Mesodermal cell (in vitro differentiated cells): ENCODE data around the gene MEGF8.

ENCODE experiments used
- H3K27ac ChIP-seq: 2 replicates; pipeline ENCODE4 v1.7.0; 2013; ENCODE audit warnings: mild to moderate bottlenecking, low read depth, low read length, moderate library complexity; ENCODE audit not compliant: severe bottlenecking
- H3K36me3 ChIP-seq: 2 replicates; pipeline ENCODE4 v1.7.1; 2013; ENCODE audit warnings: mild to moderate bottlenecking, low read length, moderate library complexity; ENCODE audit not compliant: control insufficient read depth, insufficient read depth
- H3K4me1 ChIP-seq: one replicate; pipeline ENCODE4 v1.7.1; 2013; ENCODE audit warnings: mild to moderate bottlenecking, low read length; ENCODE audit not compliant: insufficient read depth, control insufficient read depth, poor library complexity, severe bottlenecking
- H3K4me3 ChIP-seq: 2 replicates; pipeline ENCODE4 v1.7.0; 2013; ENCODE audit warnings: low read length, control low read depth, mild to moderate bottlenecking; ENCODE audit not compliant: insufficient read depth, poor library complexity, severe bottlenecking; ENCODE audit errors: extremely low read depth
- H3K9me3 ChIP-seq: 2 replicates; pipeline ENCODE4 v1.7.1; 2013; ENCODE audit warnings: mild to moderate bottlenecking, low read length, moderate library complexity; ENCODE audit not compliant: control insufficient read depth
- WGBS, 2 experiments: methylation state at CpG; one replicate each; pipeline ENCODE4 v1.1.5; 2013; ENCODE audit warnings: missing lambda C conversion rate in 2 of 2; ENCODE audit not compliant: insufficient coverage in 2 of 2; 5-methylcytosine and 5-hydroxymethylcytosine counted together

Gene MEGF8

DNA sequence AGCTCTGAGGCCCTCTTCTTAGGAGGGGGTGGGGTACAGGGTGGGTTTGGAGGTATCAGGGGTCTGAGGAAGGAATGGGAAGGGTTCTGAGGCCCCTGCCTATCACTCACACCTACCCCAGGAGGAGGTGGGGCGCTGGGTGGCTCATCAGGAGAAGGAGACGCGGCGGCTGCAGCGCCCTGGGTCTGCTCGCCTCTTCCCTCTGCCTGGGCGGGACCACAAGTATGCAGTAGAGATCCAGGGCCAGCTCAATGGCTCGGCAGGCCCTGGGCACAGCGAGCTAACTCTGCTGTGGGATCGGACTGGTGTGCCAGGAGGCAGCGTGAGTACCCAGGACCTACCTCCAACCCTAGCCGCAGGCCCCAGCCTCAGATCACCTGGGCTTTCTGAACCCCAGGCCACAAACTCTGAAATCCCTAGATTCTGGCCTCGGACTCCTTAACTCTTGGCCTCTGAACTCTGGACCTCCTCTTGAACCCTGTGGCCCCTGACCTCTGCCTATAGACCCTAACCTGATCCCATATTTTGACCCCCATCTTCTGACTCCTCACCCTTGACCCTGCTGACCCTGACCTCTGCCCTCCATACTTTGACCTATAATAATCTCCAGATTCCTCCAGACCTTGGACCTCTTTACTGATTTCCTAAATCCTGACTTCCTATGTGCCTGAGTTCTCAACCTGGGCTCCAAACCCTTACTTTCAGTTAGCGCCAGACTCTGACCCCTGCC lies 24.1 kb downstream of the MEGF8 start:
- Histone ChIP-seq H3K36me3 (peaks cover 49% of the 10 kb centered on the region), H3K9me3 (no peaks in the 10 kb centered on the region), H3K4me1 (no peaks in the 10 kb centered on the region), H3K27ac (no peak overlapping the region), H3K4me3 (no peak overlapping the region)
- 96 to 97% methylated on average over 8 to 14 of the region's 14 CpGs for WGBS, 2 experiments

GRCh38 chr19:42350417-42350816 lies 25.0 kb downstream of the MEGF8 start:
- H3K9me3 ChIP-seq: no peaks in the 10 kb centered on the region
- no peak overlapping the region for H3K4me3 ChIP-seq
- WGBS, 2 experiments: no CpG with 5 or more reads among the region's 3 CpGs
- H3K36me3 ChIP-seq: peaks cover 47% of the 10 kb centered on the region
- no peaks in the 10 kb centered on the region for H3K4me1 ChIP-seq
- H3K27ac ChIP-seq: no peak overlapping the region

DNA sequence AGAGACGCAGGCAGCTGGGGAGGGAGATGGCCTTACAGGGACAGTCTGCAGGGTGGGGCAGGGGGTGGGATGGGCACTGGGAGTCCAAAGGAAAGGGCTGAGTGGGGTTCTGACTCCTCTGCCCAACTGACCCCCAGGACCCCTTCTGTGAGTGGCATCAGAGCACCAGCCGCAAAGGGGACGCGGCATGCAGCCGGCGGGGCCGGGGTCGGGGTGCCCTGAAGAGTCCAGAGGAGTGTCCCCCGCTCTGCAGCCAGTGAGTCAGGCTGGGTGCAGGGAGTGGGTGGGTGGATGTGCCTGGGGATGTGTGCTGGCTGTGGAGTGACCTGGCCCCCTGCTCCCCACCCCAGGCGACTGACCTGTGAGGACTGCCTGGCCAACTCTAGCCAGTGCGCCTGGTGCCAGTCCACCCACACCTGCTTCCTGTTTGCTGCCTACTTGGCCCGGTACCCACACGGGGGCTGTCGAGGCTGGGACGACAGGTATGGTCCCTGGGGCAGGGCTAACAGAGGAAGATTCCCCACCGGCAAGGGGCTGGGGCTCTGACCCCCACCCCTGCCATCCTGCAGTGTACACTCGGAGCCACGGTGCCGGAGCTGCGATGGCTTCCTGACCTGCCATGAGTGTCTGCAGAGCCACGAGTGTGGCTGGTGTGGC lies 25.8 kb downstream of the MEGF8 start:
- Histone ChIP-seq H3K4me1 (no peaks in the 10 kb centered on the region), H3K9me3 (no peaks in the 10 kb centered on the region), H3K4me3 (no peak overlapping the region), H3K27ac (no peak overlapping the region), H3K36me3 (peaks cover 47% of the 10 kb centered on the region)
- 95 to 96% methylated on average over 20 to 21 of the region's 21 CpGs for WGBS, 2 experiments

DNA sequence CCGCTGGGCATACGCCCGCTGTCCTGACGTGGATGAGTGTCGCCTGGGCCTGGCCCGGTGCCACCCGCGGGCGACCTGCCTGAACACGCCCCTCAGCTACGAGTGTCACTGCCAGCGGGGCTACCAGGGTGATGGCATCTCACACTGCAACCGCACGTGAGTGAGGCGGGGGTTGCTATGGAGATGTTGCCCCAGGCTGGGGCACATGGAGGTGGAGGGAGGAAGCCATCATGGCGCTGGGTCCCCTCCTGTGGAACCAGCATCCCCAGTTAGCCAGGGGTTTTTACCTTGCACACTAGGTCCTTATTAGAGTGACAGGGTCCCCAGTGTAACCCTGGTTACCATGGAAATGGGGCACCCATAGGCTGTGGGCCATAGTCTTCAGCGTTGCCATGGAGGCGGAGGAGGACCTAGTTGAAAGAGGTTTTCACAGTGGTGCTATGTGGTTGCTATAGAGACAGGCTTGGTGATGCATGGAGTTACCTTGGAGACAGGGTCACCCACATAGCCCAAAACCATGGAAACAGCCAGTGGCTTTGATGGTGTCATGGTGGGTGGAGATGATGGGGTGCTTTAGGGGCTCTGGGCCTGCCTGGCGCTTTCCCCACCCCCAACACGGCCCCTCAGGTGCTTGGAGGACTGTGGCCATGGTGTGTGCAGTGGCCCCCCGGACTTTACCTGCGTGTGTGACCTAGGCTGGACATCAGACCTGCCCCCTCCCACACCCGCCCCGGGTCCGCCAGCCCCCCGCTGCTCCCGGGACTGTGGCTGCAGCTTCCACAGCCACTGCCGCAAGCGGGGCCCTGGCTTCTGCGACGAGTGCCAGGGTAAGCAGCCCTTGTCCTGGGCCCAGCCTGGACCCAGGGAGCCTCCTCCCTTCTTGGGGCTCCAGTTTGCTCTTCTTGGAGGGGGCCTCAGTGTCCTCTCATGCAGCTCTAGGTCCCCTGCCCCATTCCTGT lies 27.1 kb downstream of the MEGF8 start:
- Histone ChIP-seq H3K4me3 (no peak overlapping the region), H3K9me3 (no peaks in the 10 kb centered on the region), H3K27ac (no peak overlapping the region), H3K4me1 (no peaks in the 10 kb centered on the region), H3K36me3 (peaks cover 41% of the 10 kb centered on the region)
- 93 to 97% methylated on average over 22 to 25 of the region's 31 CpGs for WGBS, 2 experiments

DNA sequence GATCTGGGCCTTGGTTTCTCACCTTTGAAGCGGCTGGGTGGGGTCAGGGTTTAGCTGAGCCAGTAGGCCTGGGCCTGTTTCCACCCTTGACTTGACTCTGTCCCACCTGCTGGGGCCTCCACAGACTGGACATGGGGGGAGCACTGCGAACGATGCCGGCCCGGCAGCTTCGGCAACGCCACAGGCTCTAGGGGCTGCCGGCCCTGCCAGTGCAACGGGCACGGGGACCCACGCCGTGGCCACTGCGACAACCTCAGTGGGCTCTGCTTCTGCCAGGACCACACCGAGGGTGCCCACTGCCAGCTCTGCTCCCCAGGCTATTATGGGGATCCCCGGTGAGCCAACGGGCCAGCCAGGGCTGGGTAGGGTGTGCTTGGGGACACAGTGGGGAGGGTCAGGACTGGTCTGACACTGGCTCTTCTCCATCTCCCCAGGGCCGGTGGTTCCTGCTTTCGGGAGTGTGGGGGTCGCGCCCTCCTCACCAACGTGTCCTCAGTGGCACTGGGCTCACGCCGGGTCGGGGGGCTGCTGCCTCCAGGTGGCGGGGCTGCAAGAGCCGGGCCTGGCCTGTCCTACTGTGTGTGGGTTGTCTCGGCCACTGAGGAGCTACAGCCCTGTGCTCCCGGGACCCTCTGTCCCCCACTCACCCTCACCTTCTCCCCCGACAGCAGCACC lies 28.0 kb downstream of the MEGF8 start:
- WGBS, 2 experiments: 96 to 98% methylated on average over 22 to 26 of the region's 29 CpGs
- Histone ChIP-seq H3K27ac (no peak overlapping the region), H3K4me3 (no peak overlapping the region), H3K9me3 (no peaks in the 10 kb centered on the region), H3K36me3 (peaks cover 40% of the 10 kb centered on the region), H3K4me1 (no peaks in the 10 kb centered on the region)

- 96 to 98% methylated on average over 8 to 12 of the region's 12 CpGs for WGBS, 2 experiments
- peaks cover 39% of the 10 kb centered on the region for H3K36me3 ChIP-seq
- no peaks in the 10 kb centered on the region for H3K9me3 ChIP-seq
- H3K4me3 ChIP-seq: no peak overlapping the region
- peaks cover 4% of the 10 kb centered on the region for H3K4me1 ChIP-seq
- H3K27ac ChIP-seq: no peak overlapping the region
Observed at GRCh38 chr19:42355896-42356295, 30.5 kb downstream of the MEGF8 start.

DNA sequence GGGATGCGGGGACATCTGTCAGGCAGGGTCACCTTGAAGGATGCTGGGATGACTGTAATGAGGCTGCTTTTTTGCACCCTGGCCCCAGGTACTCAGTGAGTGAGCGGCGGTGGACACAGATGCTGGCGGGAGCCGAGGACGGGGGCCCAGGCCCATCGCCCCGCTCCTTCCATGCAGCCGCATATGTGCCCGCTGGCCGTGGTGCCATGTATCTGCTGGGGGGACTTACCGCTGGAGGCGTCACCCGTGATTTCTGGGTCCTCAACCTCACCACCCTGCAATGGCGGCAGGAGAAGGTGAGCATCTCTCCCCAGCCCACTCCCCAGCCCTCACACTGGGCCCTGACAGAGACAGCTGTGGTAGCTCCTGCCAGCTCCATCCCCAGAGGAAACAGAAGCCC lies 31.3 kb downstream of the MEGF8 start:
- H3K27ac ChIP-seq: no peak overlapping the region
- H3K4me3 ChIP-seq: no peak overlapping the region
- H3K36me3 ChIP-seq: peaks cover 39% of the 10 kb centered on the region
- H3K9me3 ChIP-seq: no peaks in the 10 kb centered on the region
- peaks cover 7% of the 10 kb centered on the region for H3K4me1 ChIP-seq
- 97 to 98% methylated on average over 15 of the region's 15 CpGs for WGBS, 2 experiments

- H3K9me3 ChIP-seq: no peaks in the 10 kb centered on the region
- H3K4me3 ChIP-seq: no peak overlapping the region
- no peak overlapping the region for H3K27ac ChIP-seq
- H3K36me3 ChIP-seq: peaks cover 39% of the 10 kb centered on the region
- WGBS, 2 experiments: 94 to 97% methylated on average over 11 of the region's 12 CpGs
- H3K4me1 ChIP-seq: peaks cover 7% of the 10 kb centered on the region
Observed at GRCh38 chr19:42357290-42357689, 31.9 kb downstream of the MEGF8 start.

DNA sequence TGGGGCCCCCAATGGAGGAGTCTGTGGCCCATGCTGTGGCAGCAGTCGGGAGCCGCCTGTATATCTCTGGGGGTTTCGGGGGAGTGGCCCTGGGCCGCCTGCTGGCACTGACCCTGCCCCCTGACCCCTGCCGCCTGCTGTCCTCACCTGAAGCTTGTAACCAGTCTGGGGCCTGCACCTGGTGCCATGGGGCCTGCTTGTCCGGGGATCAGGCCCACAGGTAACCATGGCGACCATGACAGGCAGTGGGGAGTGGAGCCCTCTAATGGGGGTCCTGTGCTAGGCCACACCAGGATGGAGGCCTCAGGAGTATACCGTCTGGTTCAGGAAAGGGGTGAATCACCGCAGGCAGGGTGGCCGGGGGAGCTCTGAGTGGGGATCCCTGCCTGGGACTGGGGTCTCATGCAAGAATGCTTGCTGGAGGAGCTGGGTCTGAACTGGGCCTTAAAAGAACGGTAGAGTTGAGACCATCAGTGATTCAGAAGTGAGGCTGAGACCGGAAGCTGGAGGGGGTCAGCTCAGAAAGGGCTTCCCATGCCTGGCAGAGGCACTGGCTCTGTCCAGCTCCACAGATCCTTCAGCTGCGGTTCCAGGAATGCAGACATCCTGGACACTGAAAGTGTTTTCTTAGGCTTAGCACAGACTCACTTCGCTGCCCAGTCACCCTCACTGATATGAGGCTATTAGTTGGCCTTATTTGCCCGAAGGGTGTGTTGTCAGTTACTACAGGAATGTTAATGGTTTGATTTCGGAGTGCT lies 35.5 kb downstream of the MEGF8 start:
- no peaks in the 10 kb centered on the region for H3K9me3 ChIP-seq
- peak overlapping the region; percentile 23 for H3K27ac ChIP-seq
- no peak overlapping the region for H3K4me3 ChIP-seq
- H3K4me1 ChIP-seq: peaks cover 7% of the 10 kb centered on the region
- 81 to 88% methylated on average over 12 to 15 of the region's 16 CpGs for WGBS, 2 experiments
- H3K36me3 ChIP-seq: peaks cover 28% of the 10 kb centered on the region

GRCh38 chr19:42361545-42361910 lies 36.1 kb downstream of the MEGF8 start:
- WGBS, 2 experiments: 91 to 97% methylated on average over 4 to 6 of the region's 7 CpGs
- peaks cover 27% of the 10 kb centered on the region for H3K36me3 ChIP-seq
- H3K4me3 ChIP-seq: no peak overlapping the region
- H3K27ac ChIP-seq: no peak overlapping the region
- peaks cover 7% of the 10 kb centered on the region for H3K4me1 ChIP-seq
- no peaks in the 10 kb centered on the region for H3K9me3 ChIP-seq
